Transverse colon (tissue), 4 donors: Measurements from ENCODE around the gene LRRC32. TPM values are rescaled to one million over a fixed set of nuclear protein-coding genes. Genes with fewer than 3 reads are reported as not detected.

ENCODE experiments used
- DNase-seq: peaks from one replicate; pipeline ENCODE4 v3.0.0-alpha.2; 2019
- H3K27ac ChIP-seq, 4 donors: fragments of 200-600 bp; sonication (generic); 2 replicates each; pipeline ENCODE4 v1.5.1; 2016 to 2018; ENCODE audit warnings: inconsistent platforms in 4 of 4
- H3K27me3 ChIP-seq: fragments of 200-600 bp; sonication (generic); 2 replicates; pipeline ENCODE4 v1.5.1; 2017; ENCODE audit warnings: inconsistent platforms
- H3K36me3 ChIP-seq, 4 donors: fragments of 200-600 bp; sonication (generic); 2 replicates each; pipeline ENCODE4 v1.5.1; 2017 to 2019; ENCODE audit warnings: inconsistent platforms in 4 of 4
- H3K4me1 ChIP-seq, 4 donors: fragments of 200-600 bp; sonication (generic); 2 replicates each; pipeline ENCODE4 v1.5.1; 2017 to 2020; ENCODE audit warnings: inconsistent platforms in 4 of 4
- H3K4me3 ChIP-seq, 4 donors: fragments of 200-600 bp; sonication (generic); 1 replicate in 1 of 4; 2 replicates in 3 of 4; pipeline versions ENCODE4 v1.5.1 to v1.6.1; 2017 to 2019; ENCODE audit warnings: inconsistent platforms in 4 of 4
- H3K9me3 ChIP-seq, 2 donors: fragments of 200-600 bp; sonication (generic); 2 replicates each; pipeline ENCODE4 v1.5.1; 2017 to 2019; ENCODE audit warnings: inconsistent platforms in 2 of 2
- EP300 ChIP-seq: sonication (generic); formaldehyde crosslinking; IDR thresholded peaks from one replicate; pipeline ENCODE4 v1.6.1; 2017; ENCODE audit warnings: antibody characterized with exemption, low read depth
- POLR2A ChIP-seq: fragments of 450-650 bp; IDR thresholded peaks from one replicate; pipeline ENCODE4 v1.6.1; 2016; ENCODE audit warnings: antibody characterized with exemption, mild to moderate bottlenecking, moderate library complexity
- POLR2AphosphoS5 ChIP-seq, 3 donors: sonication (generic); formaldehyde crosslinking; IDR thresholded peaks; one replicate each; pipeline ENCODE4 v1.6.1; 2016; ENCODE audit warnings: antibody characterized with exemption in 3 of 3
- WGBS, 2 donors: methylation state at CpG; one replicate each; pipeline ENCODE4 v1.1.5; 2018; ENCODE audit warnings: low coverage in 1 of 2; 5-methylcytosine and 5-hydroxymethylcytosine counted together
- in situ Hi-C, 4 donors: fragments of 200-750 bp; cut with MboI; loops; one replicate each; pipeline versions ENCODE4 v1.15.0 to v1.15.1; 2017; ENCODE audit warnings: low sequenced_read_pairs in 3 of 4, low pct_ligation_motif_present in 1 of 4, low pct_unique_long_range_greater_than_20kb in 1 of 4
- intact Hi-C: fragments of 100-400 bp; cut with DNase I; formaldehyde crosslinking; loops from one replicate; pipeline ENCODE4 v1.15.1; 2023; ENCODE audit warnings: low total_unique reads
- total RNA-seq, 4 donors: library from RNA; depleted of rRNA; stranded (reverse); fragments of >200 nt; gene quantifications; one replicate each; pipeline ENCODE4 v1.1.0, GENCODE V29; 2016
- TF ChIP-seq, protein P1 (sequence below), 5 experiments: fragments of 200-600 bp in 3 of 5; fragments of 450-650 bp in 2 of 5; sonication (generic) in 3 of 5; IDR thresholded peaks; 1 replicate in 2 of 5; 2 replicates in 3 of 5; pipeline ENCODE4 v1.5.1; 2016 to 2017; ENCODE audit warnings: antibody characterized with exemption in 5 of 5, inconsistent platforms in 3 of 5, mild to moderate bottlenecking in 2 of 5, moderate library complexity in 1 of 5

The LRRC32 gene
- total RNA-seq, 4 donors from 2014 or later, result 5.1 to 11.5 (median 9.1) TPM

GRCh38 chr11:76658231-76658630 is 12.3 kb downstream of the LRRC32 start:
- no peaks in the 10 kb centered on the region for H3K9me3 ChIP-seq
- TF ChIP-seq POLR2A (no peak), EP300 (no peak), POLR2AphosphoS5 (IDR thresholded peaks at IDR 0.05) (no peak)
- TF ChIP-seq, protein P1, sequence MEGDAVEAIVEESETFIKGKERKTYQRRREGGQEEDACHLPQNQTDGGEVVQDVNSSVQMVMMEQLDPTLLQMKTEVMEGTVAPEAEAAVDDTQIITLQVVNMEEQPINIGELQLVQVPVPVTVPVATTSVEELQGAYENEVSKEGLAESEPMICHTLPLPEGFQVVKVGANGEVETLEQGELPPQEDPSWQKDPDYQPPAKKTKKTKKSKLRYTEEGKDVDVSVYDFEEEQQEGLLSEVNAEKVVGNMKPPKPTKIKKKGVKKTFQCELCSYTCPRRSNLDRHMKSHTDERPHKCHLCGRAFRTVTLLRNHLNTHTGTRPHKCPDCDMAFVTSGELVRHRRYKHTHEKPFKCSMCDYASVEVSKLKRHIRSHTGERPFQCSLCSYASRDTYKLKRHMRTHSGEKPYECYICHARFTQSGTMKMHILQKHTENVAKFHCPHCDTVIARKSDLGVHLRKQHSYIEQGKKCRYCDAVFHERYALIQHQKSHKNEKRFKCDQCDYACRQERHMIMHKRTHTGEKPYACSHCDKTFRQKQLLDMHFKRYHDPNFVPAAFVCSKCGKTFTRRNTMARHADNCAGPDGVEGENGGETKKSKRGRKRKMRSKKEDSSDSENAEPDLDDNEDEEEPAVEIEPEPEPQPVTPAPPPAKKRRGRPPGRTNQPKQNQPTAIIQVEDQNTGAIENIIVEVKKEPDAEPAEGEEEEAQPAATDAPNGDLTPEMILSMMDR (IDR thresholded peaks at IDR 0.05), result no peak
- H3K4me1 ChIP-seq, result peaks cover 5 to 35% (median 26%) of the 10 kb centered on the region in 4 donors
- peak; percentile 3 for DNase-seq
- H3K27ac ChIP-seq, result no peak overlapping the region
- 56 to 61% methylated on average over 3 of the region's 3 CpGs for WGBS, 2 donors
- intact Hi-C loops (no loop called here), in situ Hi-C loops (no loop called here)
- no peaks in the 10 kb centered on the region for H3K27me3 ChIP-seq
- no peak overlapping the region for H3K4me3 ChIP-seq
- H3K36me3 ChIP-seq, result no peaks in the 10 kb centered on the region

DNA sequence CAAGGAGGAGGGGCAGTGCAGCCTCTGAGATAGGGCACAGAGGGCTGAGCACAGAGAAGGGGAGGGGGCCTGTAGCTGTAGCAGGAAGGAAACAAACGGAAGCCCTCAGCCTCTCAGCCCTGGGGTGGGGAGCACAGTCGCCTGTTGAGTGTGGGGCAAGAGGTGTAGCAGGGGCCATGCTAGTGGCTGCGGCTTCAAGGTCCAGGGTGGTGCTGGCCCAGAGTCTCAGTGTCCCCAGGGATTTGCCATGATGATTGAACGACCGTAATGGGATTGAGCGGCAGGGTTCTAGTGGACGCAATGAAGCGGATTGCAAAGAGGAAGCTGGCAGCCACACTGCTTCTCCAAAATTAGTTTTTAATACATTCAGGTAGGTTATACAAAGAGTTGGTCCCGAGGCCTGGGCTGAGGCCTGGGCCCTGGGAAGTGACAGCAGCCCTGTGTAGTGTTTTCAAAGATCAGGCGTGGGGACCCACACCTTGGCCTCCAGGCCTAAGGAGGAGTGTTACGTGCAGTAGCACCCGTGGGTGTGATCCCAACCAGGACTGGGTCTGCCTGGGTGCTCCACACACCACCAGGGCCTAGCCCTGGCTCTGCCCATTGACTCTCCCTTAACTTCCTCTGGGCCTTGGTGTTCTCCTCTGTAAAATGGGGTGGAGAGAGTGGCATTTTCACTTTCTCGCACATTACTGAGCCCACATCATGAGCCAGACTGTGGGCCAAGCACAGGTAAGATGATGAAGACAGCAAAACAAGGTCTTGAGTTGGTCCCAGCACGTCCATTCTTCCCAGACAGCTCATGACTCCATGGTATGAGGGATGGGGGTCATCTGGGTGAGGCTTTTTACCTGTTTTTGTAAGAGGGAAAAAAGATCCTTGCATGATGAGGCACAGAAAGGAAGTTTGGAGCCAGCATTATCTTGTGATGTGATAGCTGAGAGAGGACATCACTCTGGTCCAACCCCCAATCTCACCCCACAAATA is 13.1 kb downstream of the LRRC32 start:
- DNase-seq, result no peak
- H3K27ac ChIP-seq, result peak overlapping the region; percentile 36 to 79 (median 74)
- H3K9me3 ChIP-seq, result no peaks in the 10 kb centered on the region
- in situ Hi-C loops (no loop called here), intact Hi-C loops (no loop called here)
- no peaks in the 10 kb centered on the region for H3K36me3 ChIP-seq
- no peaks in the 10 kb centered on the region for H3K27me3 ChIP-seq
- TF ChIP-seq, protein P1 (IDR thresholded peaks at IDR 0.05), result no peak
- TF ChIP-seq POLR2AphosphoS5 (IDR thresholded peaks at IDR 0.05) (no peak), POLR2A (no peak), EP300 (no peak)
- WGBS, 2 donors, result 80 to 85% methylated on average over 2 to 14 of the region's 14 CpGs
- H3K4me3 ChIP-seq, result no peak overlapping the region
- H3K4me1 ChIP-seq, result peaks cover 5 to 36% (median 26%) of the 10 kb centered on the region in 4 donors

DNA sequence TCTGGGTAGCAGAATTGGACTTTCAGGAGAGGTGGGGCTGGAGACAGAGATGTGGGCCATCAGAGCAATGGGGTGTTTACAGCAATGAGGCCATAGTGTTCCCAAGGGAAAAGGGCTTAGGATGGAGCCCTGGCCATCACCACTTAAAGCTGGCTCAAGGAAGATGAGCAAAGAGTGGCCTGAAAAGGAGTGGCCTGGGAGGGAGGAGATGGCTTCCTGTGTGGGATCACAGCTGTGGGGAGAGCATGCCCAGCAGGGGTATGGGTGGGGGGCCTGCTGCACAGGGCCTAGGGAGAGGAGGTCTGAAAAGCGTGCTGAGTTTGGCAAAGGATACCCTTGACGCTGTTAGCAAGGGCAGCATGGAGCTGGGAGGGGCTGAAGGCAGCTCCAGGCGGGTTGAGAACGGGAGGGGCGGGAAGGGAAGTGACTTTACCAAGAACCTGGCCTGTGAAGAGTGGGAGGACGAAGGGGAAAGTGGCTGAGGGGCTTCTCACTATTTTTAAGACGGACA is 13.9 kb downstream of the LRRC32 start:
- Histone ChIP-seq H3K36me3 (no peaks in the 10 kb centered on the region), H3K27me3 (no peaks in the 10 kb centered on the region), H3K4me3 (no peak overlapping the region), H3K9me3 (no peaks in the 10 kb centered on the region), H3K27ac (peak overlapping the region; percentile 72 to 79 (median 74)), H3K4me1 (peaks cover 5 to 36% (median 26%) of the 10 kb centered on the region in 4 donors)
- no peak for TF ChIP-seq POLR2A
- TF ChIP-seq, protein P1 (IDR thresholded peaks at IDR 0.05), result no peak
- TF ChIP-seq POLR2AphosphoS5 (IDR thresholded peaks at IDR 0.05), result no peak
- no peak for TF ChIP-seq EP300
- in situ Hi-C loops (no loop called here), intact Hi-C loops (no loop called here)
- no peak for DNase-seq
- WGBS, 2 donors, result 57 to 77% methylated on average over 3 to 7 of the region's 7 CpGs

DNA sequence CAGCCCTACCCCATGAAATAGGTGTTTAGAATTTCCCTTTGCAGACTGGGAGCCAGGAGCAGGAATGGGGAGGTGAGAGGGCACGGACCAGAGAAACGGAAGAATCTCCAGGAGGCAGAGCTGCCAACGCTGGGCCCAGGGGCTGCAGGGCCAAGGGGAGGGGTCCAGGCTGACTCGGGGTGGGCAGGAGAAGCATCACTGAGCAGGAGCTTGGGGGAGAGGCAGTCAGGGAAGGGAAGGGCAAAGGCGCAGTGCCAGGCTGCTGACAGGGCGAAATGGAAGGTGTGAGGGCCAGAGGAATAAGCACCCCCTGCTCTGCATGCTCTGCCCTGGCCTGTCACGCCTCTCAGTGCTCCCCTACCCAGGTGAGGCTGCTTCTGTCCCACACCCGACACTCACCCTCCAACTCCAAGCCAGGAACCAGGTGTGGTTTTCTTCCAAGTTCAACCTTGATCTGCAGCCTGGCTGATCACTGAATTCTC is 14.5 kb downstream of the LRRC32 start:
- peak overlapping the region; percentile 72 to 79 (median 74) for H3K27ac ChIP-seq
- in situ Hi-C loops, result no loop called here
- TF ChIP-seq, protein P1 (IDR thresholded peaks at IDR 0.05), result no peak
- TF ChIP-seq POLR2A, result no peak
- TF ChIP-seq POLR2AphosphoS5 (IDR thresholded peaks at IDR 0.05), result no peak
- no peak for TF ChIP-seq EP300

More for the DNA sequence above, 14.5 kb downstream of the LRRC32 start:
- WGBS, 2 donors, result 81% methylated on average over 8 of the region's 8 CpGs; no CpG with 5 or more reads in 1 of the 2 donors
- intact Hi-C loops, result no loop called here
- no peak for DNase-seq
- no peaks in the 10 kb centered on the region for H3K9me3 ChIP-seq
- no peaks in the 10 kb centered on the region for H3K36me3 ChIP-seq
- no peaks in the 10 kb centered on the region for H3K27me3 ChIP-seq
- no peak overlapping the region for H3K4me3 ChIP-seq
- peaks cover 5 to 36% (median 26%) of the 10 kb centered on the region in 4 donors for H3K4me1 ChIP-seq
